GM06990 (cell line): Measurements from ENCODE around the gene ITGA2.

Source experiments
- DNase-seq: peaks from one replicate; pipeline ENCODE4 v3.0.0-alpha.2; 2011; ENCODE audit not compliant: insufficient read length; ENCODE audit errors: extremely low read depth
- H3K27me3 ChIP-seq: replicated peaks from 2 replicates; pipeline ENCODE4 v1.6.0; 2011; ENCODE audit warnings: low read length; ENCODE audit not compliant: control insufficient read depth, insufficient read depth
- H3K36me3 ChIP-seq: 2 replicates; pipeline ENCODE4 v1.5.1; 2011; ENCODE audit warnings: low read length; ENCODE audit not compliant: control insufficient read depth, insufficient read depth
- H3K4me3 ChIP-seq: replicated peaks from 2 replicates; pipeline ENCODE4 v1.5.1; 2011; ENCODE audit warnings: low read depth, mild to moderate bottlenecking, control low read depth, low read length
- CTCF ChIP-seq: IDR thresholded peaks from 2 replicates; pipeline ENCODE4 v1.5.1; 2011; ENCODE audit warnings: low read length, control low read depth, mild to moderate bottlenecking, inconsistent platforms; ENCODE audit not compliant: insufficient read depth, poor library complexity, severe bottlenecking

The ITGA2 gene

GRCh38 chr5:52981507-52981906 is 7.6 kb upstream of the ITGA2 start:
- TF ChIP-seq CTCF = no peak
- H3K36me3 ChIP-seq = no peaks in the 10 kb centered on the region
- no peak for DNase-seq
- H3K27me3 ChIP-seq = no peaks in the 10 kb centered on the region
- no peak overlapping the region for H3K4me3 ChIP-seq

GRCh38 chr5:52983731-52984636 is 5.2 kb upstream of the ITGA2 start:
- no peak for TF ChIP-seq CTCF
- DNase-seq = no peak
- no peak overlapping the region for H3K4me3 ChIP-seq
- no peaks in the 10 kb centered on the region for H3K36me3 ChIP-seq
- no peaks in the 10 kb centered on the region for H3K27me3 ChIP-seq

- Histone ChIP-seq H3K27me3 (no peaks in the 10 kb centered on the region; the same call in 1 of the 2 replicates), H3K4me3 (no peak overlapping the region), H3K36me3 (no peaks in the 10 kb centered on the region)
- TF ChIP-seq CTCF = no peak
- DNase-seq = no peak
These were observed 3.8 kb upstream of the ITGA2 start for GRCh38 chr5:52985306-52985705.

- Histone ChIP-seq H3K27me3 (no peaks in the 10 kb centered on the region; the same call in 1 of the 2 replicates), H3K4me3 (no peak overlapping the region), H3K36me3 (no peaks in the 10 kb centered on the region)
- no peak for DNase-seq
- no peak for TF ChIP-seq CTCF
These were observed 1.3 kb upstream of the ITGA2 start for GRCh38 chr5:52987711-52988331.

GRCh38 chr5:52988335-52989024 is 672 bp upstream of the ITGA2 start:
- Histone ChIP-seq H3K27me3 (no peaks in the 10 kb centered on the region; the same call in 1 of the 2 replicates), H3K36me3 (no peaks in the 10 kb centered on the region), H3K4me3 (peak overlapping the region; percentile 54)
- TF ChIP-seq CTCF = no peak
- DNase-seq = no peak
